Measurements from ENCODE around the gene INSYN1.
"Not testable (repeated sequence)": the region's sequence is repeated elsewhere in the genome, so short reads cannot be mapped to it uniquely, and the experiment has no call there.

Gene INSYN1

GRCh38 chr15:73753250-73754130, at the start of gene INSYN1:
INSYN1 (minus strand) TSS chr15:73753351; CDS start chr15:73751130, 2,221 bp downstream.
- no peak for DNase-seq (ENCODE audit: low read depth)

GRCh38 chr15:73802431-73803041, 49.4 kb upstream of the INSYN1 start:
- no peak for DNase-seq (ENCODE audit: low read depth)

- DNase-seq (ENCODE audit: low read depth) = peak; percentile 81
Observed at GRCh38 chr15:73800662-73801345, 47.7 kb upstream of the INSYN1 start.

DNA sequence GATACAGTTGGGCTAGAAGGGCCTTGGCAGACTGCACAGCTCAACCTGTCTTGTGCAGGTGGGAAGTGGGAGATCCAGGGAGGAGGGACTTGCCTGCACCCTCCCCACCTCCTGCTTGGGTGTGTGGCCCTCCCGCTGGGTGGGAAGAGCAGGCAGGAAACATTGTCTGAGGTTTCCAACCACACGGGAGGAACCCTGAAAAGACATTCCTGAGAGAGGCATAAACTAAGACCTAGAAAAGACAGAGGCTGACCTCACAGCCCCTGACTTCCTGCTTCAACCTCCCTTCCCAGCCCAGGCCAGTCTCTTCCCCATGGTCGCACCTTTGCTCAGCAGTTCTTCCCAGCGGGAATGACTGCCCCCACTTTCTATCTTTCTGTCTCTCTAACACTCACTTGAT, 46.3 kb upstream of the INSYN1 start:
- no peak for DNase-seq (ENCODE audit: low read depth)

- no peak for DNase-seq (ENCODE audit: low read depth)
Observed at GRCh38 chr15:73797366-73798158, 44.4 kb upstream of the INSYN1 start.

- DNase-seq (ENCODE audit: low read depth) = no peak
Observed at GRCh38 chr15:73796331-73796831, 43.2 kb upstream of the INSYN1 start.

DNA sequence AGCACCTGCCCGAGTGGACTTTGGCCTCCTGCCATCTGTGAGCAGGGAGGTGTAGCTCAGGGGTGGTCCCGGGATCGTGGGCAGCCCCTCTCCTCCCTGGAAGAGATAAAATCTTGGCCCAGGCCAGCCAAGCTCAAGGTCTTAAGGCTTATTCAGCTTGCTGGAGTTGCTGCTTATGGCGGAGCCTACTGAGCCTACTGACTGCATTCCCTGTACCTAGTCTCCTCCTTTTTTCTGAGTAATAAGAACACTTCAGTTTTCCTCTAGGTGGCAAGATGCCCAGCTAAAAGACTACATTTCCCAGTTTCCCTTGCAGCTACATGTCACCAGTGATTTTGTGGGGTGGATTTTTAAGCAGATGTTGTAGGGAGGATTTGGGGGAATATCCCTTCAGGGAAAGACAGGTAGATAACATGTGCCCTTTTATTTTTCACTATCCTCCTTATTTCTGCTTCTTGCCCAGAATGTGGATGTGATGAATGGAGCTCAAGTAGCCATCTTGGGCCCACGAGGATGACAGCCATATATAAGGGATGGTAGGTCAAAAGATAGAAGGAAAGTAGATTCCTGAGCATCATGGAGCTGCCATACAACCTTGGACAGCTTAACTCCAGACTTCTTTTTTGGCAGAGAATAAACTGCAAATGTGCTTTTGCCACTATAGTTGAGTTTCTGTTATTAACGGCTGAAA, 41.4 kb upstream of the INSYN1 start:
- no peak for DNase-seq (ENCODE audit: low read depth)

- not testable (repeated sequence) for DNase-seq (ENCODE audit: low read depth)
Observed at GRCh38 chr15:73792899-73793541, 39.9 kb upstream of the INSYN1 start.

DNA sequence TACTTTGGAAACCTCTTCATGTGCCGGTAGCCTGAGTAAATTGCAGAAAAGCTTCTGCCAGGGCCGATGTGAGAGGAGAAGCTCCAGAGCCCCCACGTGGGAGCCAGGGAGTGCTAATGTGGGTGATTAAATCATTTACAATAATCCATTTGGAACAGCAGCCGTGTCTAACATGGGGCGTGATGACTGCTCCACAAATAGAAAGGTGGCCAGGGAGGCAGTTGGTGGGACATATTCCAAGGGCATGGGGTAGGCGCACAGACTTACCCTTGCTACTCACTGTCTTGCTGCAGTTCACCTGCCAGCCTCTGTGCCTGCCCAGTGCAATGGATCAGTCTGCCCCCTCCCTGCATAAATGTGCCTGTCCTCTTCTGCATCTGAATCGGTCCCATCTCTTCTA, 39.3 kb upstream of the INSYN1 start:
- no peak for DNase-seq (ENCODE audit: low read depth)

DNA sequence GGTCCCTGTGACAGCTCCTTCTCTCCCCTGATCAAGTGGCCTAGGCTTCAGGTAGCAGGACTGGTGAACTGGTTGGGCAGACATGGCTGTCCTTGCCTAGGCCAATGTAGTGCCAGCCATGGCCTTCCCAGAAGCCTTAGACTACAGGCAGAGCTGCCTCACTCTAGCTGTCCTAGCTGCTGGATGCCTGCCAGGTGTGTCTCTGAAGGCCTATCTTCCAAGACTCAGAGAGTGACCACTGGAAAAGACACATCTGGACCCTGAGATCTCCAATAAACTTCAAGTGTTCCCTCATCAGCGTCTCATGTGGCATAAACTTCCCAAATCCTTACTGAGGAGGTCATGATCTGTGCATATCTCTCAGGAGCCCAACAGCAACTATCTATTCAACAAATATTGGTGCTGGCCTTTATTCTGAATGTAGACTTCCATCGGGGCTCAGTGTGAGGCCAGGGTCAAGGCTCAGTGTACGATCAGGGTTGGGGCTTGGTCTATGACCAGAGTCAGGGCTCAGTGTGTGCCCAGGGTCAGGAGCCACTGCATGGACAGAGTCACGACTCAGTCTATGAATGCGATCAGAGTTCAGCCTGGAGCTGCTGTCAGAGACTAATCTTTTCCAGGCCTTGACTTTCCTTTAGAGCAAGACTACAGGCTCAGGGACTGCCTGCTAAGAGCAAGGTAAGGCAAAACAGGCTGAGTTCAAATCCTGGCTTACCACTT, 36.5 kb upstream of the INSYN1 start:
- DNase-seq (ENCODE audit: low read depth) = no peak

DNA sequence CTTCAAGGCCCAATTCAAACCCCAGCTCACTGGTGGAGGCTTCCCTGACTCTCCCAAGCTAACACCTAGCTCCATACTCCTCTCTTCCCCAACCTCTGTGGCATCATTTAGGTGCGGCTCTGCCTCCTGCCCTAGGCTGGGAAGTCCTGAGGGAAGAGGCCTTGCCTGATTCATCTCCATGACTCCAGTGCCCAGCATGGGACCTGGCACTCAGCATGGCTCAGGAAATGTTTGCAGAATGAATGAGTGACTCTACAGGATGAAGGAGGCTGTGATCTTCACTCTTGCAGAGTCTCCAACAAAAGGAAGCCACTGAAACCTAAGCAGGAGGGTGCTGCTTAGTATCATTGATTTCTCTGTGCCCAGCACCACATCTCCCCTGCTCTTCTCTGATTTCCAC, 34.5 kb upstream of the INSYN1 start:
- no peak for DNase-seq (ENCODE audit: low read depth)

DNA sequence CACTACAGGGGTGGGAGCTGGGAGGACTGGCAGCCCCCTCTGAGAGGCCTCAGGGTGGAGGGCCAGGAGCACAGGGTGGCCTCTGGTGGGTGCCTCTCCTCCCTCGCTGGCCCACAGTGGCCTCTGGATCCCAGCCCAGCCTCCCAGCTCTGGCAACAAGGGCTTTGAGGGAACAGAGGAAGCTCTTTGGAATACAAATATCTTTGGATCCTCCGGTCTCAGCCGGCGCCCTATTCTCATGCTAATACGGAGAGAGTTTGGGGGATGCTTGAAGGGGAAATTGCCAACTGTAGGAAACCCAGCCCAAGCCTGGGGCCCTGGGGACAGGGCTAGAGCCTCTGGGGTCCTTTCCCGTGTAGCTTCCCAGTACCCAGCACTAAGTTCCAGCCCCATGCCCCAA, 33.4 kb upstream of the INSYN1 start:
- no peak for DNase-seq (ENCODE audit: low read depth)

GRCh38 chr15:73785256-73786014, 32.3 kb upstream of the INSYN1 start:
- DNase-seq (ENCODE audit: low read depth) = not testable (repeated sequence)

GRCh38 chr15:73784291-73784690, 31.1 kb upstream of the INSYN1 start:
- no peak for DNase-seq (ENCODE audit: low read depth)

- DNase-seq (ENCODE audit: low read depth) = no peak
Observed at GRCh38 chr15:73782344-73782959, 29.3 kb upstream of the INSYN1 start.

DNA sequence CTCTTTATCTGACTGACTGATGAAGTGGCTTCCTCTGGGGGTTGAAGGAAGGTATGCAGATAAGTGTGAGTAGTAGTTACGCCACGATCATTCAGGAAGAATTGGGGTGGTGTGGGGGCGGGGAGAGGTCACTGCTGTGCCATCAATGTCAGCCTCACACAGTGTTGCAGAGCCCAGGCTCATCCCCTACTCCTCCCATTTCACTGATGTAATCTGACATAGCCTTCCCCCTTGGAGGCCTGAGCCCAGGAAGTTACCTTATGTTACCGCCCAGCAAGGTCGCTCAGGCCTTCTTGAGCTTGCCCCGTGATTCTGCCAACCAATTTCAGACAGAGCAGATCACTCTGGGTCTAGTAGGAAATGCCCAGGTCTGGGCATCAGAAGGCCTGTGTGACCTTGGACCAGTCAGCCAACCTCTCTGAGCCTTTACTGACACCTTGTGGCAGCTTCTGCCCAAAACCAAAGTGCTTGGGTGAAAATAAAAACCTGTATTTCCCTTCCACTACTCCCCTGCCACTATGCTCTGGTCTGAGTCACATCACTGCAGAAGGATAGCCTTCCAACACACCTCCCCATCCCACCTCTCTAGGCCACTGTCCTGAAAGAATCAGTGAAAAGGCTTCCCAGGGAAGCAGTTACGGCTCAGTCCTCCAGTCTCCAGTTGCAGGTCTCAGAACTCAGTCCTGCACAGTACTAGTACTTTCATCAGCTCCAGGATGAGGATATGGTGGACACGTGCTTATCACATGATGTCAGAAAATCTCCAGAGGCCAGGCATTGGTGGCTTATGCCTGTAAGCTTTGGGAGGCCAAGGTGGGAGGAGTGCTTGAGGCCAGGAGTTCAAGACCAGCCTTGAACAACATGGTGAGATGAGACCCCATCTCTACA, 28.1 kb upstream of the INSYN1 start:
- DNase-seq (ENCODE audit: low read depth) = no peak

DNA sequence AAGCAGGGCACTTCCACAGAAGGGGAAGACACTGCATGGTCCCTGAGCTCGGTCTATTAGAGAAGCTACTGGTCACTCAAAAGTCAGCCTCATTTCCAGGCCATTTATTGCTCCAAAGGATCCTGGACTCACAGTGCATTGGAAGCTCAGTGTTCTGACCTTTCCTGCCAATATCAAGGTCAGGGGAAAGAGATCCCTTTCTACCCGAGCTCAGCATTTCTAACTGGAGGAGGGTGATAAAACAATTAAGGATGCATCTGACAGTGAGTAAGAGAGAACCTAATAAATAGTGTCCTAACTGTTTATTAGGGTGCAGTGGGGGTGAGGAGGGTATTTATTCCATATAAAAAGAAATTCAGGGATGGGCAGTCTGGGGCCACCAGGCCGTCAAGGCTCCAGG, 26.8 kb upstream of the INSYN1 start:
- no peak for DNase-seq (ENCODE audit: low read depth)

DNA sequence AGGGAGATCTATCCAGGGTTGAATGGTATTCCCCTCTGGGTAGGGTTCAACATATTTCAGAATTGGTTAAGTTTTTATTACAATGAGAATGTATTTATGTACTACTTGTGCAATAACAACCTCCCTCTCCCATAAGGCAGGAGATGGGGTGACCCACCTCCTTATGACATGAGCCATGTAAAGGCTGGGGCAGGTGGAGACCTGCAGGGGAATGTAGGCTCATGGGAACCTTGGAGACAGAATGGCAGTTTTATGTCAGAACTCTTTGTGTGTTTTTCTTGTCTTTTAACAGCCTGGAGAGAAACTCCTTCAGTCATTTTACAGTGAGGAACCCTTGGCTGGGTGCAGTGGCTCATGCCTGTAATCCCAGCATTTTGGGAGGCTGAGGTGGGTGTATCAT, 24.6 kb upstream of the INSYN1 start:
- no peak for DNase-seq (ENCODE audit: low read depth)

Data from GM04503 (cell line).